ENCODE data around the gene AGBL3. TPM values are rescaled to one million over a fixed set of nuclear protein-coding genes. Genes with fewer than 3 reads are reported as not detected.

The AGBL3 gene
- total RNA-seq, 1 experiment from 2014 or later, result 2.1 TPM

GRCh38 chr7:135151533-135151932 is 165.2 kb downstream of the AGBL3 start (continued):
- TF ChIP-seq, protein P1, sequence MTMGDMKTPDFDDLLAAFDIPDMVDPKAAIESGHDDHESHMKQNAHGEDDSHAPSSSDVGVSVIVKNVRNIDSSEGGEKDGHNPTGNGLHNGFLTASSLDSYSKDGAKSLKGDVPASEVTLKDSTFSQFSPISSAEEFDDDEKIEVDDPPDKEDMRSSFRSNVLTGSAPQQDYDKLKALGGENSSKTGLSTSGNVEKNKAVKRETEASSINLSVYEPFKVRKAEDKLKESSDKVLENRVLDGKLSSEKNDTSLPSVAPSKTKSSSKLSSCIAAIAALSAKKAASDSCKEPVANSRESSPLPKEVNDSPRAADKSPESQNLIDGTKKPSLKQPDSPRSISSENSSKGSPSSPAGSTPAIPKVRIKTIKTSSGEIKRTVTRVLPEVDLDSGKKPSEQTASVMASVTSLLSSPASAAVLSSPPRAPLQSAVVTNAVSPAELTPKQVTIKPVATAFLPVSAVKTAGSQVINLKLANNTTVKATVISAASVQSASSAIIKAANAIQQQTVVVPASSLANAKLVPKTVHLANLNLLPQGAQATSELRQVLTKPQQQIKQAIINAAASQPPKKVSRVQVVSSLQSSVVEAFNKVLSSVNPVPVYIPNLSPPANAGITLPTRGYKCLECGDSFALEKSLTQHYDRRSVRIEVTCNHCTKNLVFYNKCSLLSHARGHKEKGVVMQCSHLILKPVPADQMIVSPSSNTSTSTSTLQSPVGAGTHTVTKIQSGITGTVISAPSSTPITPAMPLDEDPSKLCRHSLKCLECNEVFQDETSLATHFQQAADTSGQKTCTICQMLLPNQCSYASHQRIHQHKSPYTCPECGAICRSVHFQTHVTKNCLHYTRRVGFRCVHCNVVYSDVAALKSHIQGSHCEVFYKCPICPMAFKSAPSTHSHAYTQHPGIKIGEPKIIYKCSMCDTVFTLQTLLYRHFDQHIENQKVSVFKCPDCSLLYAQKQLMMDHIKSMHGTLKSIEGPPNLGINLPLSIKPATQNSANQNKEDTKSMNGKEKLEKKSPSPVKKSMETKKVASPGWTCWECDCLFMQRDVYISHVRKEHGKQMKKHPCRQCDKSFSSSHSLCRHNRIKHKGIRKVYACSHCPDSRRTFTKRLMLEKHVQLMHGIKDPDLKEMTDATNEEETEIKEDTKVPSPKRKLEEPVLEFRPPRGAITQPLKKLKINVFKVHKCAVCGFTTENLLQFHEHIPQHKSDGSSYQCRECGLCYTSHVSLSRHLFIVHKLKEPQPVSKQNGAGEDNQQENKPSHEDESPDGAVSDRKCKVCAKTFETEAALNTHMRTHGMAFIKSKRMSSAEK (CRISPR knock-in tag; IDR thresholded peaks at IDR 0.05; ENCODE audit: borderline replicate concordance), result no peak

DNA sequence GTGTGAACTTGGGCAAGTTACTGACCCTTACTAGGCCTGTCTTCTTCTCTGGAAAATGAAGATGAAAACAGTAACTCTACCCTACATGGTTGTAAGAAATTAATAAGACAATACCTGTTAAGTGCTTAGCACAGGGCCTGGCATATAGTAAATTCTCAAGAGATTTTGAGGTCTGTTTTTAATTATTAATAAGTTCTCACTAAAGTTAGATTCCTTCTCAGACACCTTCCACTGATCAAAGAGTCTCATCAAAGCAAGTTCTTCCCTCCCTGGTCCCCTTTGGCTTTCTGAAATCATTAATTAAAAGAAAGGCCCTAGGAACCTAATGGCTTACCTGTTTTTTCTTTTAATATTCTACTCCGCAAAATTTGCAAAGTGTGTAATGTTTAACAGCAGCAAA is 166.1 kb downstream of the AGBL3 start:
- DNase-seq (ENCODE audit: low spot score) (no peak), ATAC-seq (no peak)
- Mint-ChIP-seq H3K27ac (no peak overlapping the region), H3K27me3 (ENCODE audit: low read depth) (peaks cover 5% of the 10 kb centered on the region), H3K36me3 (peaks cover 32% of the 10 kb centered on the region), H3K9me3 (peaks cover 45% of the 10 kb centered on the region), H3K4me1 (peaks cover 10% of the 10 kb centered on the region), H3K4me3 (no peak overlapping the region)
- TF ChIP-seq ZNF396 (CRISPR knock-in tag; IDR thresholded peaks at IDR 0.05; ENCODE audit: borderline replicate concordance) (no peak), NFYB (CRISPR knock-in tag; conservative IDR thresholded peaks at IDR 0.05; ENCODE audit: low read depth) (no peak), ZNF512 (CRISPR knock-in tag; IDR thresholded peaks at IDR 0.05; ENCODE audit: borderline replicate concordance) (no peak), CTCF (IDR thresholded peaks at IDR 0.05) (no peak), MLX (CRISPR knock-in tag; IDR thresholded peaks at IDR 0.05) (no peak), USF2 (CRISPR knock-in tag; IDR thresholded peaks at IDR 0.05) (no peak), CREB1 (CRISPR knock-in tag; IDR thresholded peaks at IDR 0.05) (no peak), ZNF138 (CRISPR knock-in tag; conservative IDR thresholded peaks at IDR 0.05) (no peak), ZNF263 (CRISPR knock-in tag; IDR thresholded peaks at IDR 0.05; ENCODE audit: low read depth) (no peak), ZBTB21 (CRISPR knock-in tag; IDR thresholded peaks at IDR 0.05; ENCODE audit: borderline replicate concordance) (no peak), ZBTB43 (CRISPR knock-in tag; IDR thresholded peaks at IDR 0.05) (no peak), PRRX2 (CRISPR knock-in tag; IDR thresholded peaks at IDR 0.05) (no peak), SP1 (CRISPR knock-in tag; conservative IDR thresholded peaks at IDR 0.05) (no peak), NFE2L1 (CRISPR knock-in tag; IDR thresholded peaks at IDR 0.05) (no peak)
- TF ChIP-seq, protein P2, sequence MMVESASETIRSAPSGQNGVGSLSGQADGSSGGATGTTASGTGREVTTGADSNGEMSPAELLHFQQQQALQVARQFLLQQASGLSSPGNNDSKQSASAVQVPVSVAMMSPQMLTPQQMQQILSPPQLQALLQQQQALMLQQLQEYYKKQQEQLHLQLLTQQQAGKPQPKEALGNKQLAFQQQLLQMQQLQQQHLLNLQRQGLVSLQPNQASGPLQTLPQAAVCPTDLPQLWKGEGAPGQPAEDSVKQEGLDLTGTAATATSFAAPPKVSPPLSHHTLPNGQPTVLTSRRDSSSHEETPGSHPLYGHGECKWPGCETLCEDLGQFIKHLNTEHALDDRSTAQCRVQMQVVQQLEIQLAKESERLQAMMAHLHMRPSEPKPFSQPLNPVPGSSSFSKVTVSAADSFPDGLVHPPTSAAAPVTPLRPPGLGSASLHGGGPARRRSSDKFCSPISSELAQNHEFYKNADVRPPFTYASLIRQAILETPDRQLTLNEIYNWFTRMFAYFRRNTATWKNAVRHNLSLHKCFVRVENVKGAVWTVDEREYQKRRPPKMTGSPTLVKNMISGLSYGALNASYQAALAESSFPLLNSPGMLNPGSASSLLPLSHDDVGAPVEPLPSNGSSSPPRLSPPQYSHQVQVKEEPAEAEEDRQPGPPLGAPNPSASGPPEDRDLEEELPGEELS (CRISPR knock-in tag; IDR thresholded peaks at IDR 0.05), result no peak
- ChIA-PET CTCF (no interaction called here), POLR2A (no interaction called here)

Measured in WTC11 (cell line).